Tibial nerve (tissue), 4 donors: ENCODE results near the gene SLC5A8. TPM values are rescaled to one million over a fixed set of nuclear protein-coding genes. Genes with fewer than 3 reads are reported as not detected.

Source experiments
- DNase-seq, 2 donors: peaks; one replicate each; pipeline ENCODE4 v3.0.0-alpha.2; 2019; ENCODE audit warnings: low spot score in 2 of 2
- H3K27ac ChIP-seq, 4 donors: fragments of 200-600 bp; sonication (generic) in 3 of 4; one replicate each; pipeline ENCODE4 v1.5.1; 2017 to 2019; ENCODE audit warnings: mild to moderate bottlenecking in 1 of 4
- H3K27me3 ChIP-seq, 2 donors: fragments of 200-600 bp; sonication (generic) in 1 of 2; one replicate each; pipeline versions ENCODE4 v1.5.1 to v1.6.0; 2017 to 2019
- H3K36me3 ChIP-seq, 3 donors: fragments of 200-600 bp; sonication (generic); one replicate each; pipeline ENCODE4 v1.5.1; 2018 to 2019
- H3K4me1 ChIP-seq, 4 donors: fragments of 200-600 bp; sonication (generic) in 3 of 4; one replicate each; pipeline ENCODE4 v1.5.1; 2017 to 2019
- H3K4me3 ChIP-seq, 4 donors: fragments of 200-600 bp; sonication (generic) in 3 of 4; one replicate each; pipeline ENCODE4 v1.5.1; 2017 to 2019; ENCODE audit warnings: mild to moderate bottlenecking in 1 of 4, moderate library complexity in 1 of 4
- H3K9me3 ChIP-seq, 4 donors: fragments of 200-600 bp; sonication (generic) in 3 of 4; one replicate each; pipeline ENCODE4 v1.5.1; 2017 to 2019
- CTCF ChIP-seq, 5 experiments: fragments of 200-600 bp in 3 of 5; fragments of 450-650 bp in 2 of 5; sonication (generic) in 3 of 5; IDR thresholded peaks; one replicate each; pipeline ENCODE4 v1.5.1; 2016 to 2019; ENCODE audit warnings: antibody characterized with exemption in 5 of 5, mild to moderate bottlenecking in 3 of 5, moderate library complexity in 2 of 5
- EP300 ChIP-seq, 2 donors: sonication (generic); formaldehyde crosslinking; IDR thresholded peaks; one replicate each; pipeline ENCODE4 v1.6.1; 2017; ENCODE audit warnings: antibody characterized with exemption in 2 of 2, mild to moderate bottlenecking in 1 of 2
- POLR2A ChIP-seq, 2 donors: fragments of 450-650 bp; IDR thresholded peaks; one replicate each; pipeline ENCODE4 v1.6.1; 2017; ENCODE audit warnings: antibody characterized with exemption in 2 of 2, mild to moderate bottlenecking in 2 of 2, moderate library complexity in 2 of 2
- WGBS, 2 donors: methylation state at CpG; one replicate each; pipeline ENCODE4 v1.1.5; 2018; 5-methylcytosine and 5-hydroxymethylcytosine counted together
- small RNA-seq: library from RNA; depleted of rRNA; stranded (forward); fragments of <200 nt; gene quantifications from one replicate; pipeline ENCODE3, GENCODE V24; 2016
- total RNA-seq, 4 donors: library from RNA; depleted of rRNA; stranded (reverse); fragments of >200 nt; gene quantifications; one replicate each; pipeline ENCODE4 v1.1.0, GENCODE V29; 2016

SLC5A8 gene
- total RNA-seq, 4 donors from 2014 or later: not detected

GRCh38 chr12:101110866-101111265, 99.2 kb downstream of the SLC5A8 start:
- Histone ChIP-seq H3K27ac (no peak overlapping the region), H3K27me3 (no peaks in the 10 kb centered on the region), H3K4me3 (no peak overlapping the region), H3K36me3 (no peaks in the 10 kb centered on the region), H3K9me3 (no peaks in the 10 kb centered on the region), H3K4me1 (no peaks in the 10 kb centered on the region)
- no peak for DNase-seq
- WGBS, 2 donors: 35 to 39% methylated on average over 3 of the region's 3 CpGs
- TF ChIP-seq POLR2A (IDR thresholded peaks at IDR 0.05): no peak
- no peak for TF ChIP-seq EP300 (IDR thresholded peaks at IDR 0.05)
- no peak for TF ChIP-seq CTCF (IDR thresholded peaks at IDR 0.05)

- Histone ChIP-seq H3K36me3 (no peaks in the 10 kb centered on the region), H3K27ac (no peak overlapping the region), H3K4me1 (no peaks in the 10 kb centered on the region), H3K9me3 (no peaks in the 10 kb centered on the region), H3K27me3 (no peaks in the 10 kb centered on the region), H3K4me3 (no peak overlapping the region)
- 92 to 93% methylated on average over 5 of the region's 5 CpGs for WGBS, 2 donors
- no peak for TF ChIP-seq CTCF (IDR thresholded peaks at IDR 0.05)
- TF ChIP-seq EP300 (IDR thresholded peaks at IDR 0.05): no peak
- no peak for TF ChIP-seq POLR2A (IDR thresholded peaks at IDR 0.05)
- no peak for DNase-seq
Measured at GRCh38 chr12:101108130-101108529, 101.9 kb downstream of the SLC5A8 start.

- Histone ChIP-seq H3K4me3 (no peak overlapping the region), H3K9me3 (no peaks in the 10 kb centered on the region), H3K27ac (no peak overlapping the region), H3K4me1 (no peaks in the 10 kb centered on the region), H3K27me3 (no peaks in the 10 kb centered on the region), H3K36me3 (no peaks in the 10 kb centered on the region)
- TF ChIP-seq CTCF (IDR thresholded peaks at IDR 0.05): no peak
- no peak for TF ChIP-seq POLR2A (IDR thresholded peaks at IDR 0.05)
- TF ChIP-seq EP300 (IDR thresholded peaks at IDR 0.05): no peak
- DNase-seq: no peak
- 80 to 81% methylated on average over 4 of the region's 4 CpGs for WGBS, 2 donors
Measured at GRCh38 chr12:101107032-101107763, 102.8 kb downstream of the SLC5A8 start.

Small RNA genes lying within 50 kb of the gene (small RNA-seq; reads per million reads assigned to genes)
- not detected for gene RNU6-768P

Other genes with a start within 250 kb of the SLC5A8 start
- 10 to 100 TPM; 10.4 to 15.9 (median 13.1) TPM for gene UTP20, start 69.9 kb upstream of the SLC5A8 start, total RNA-seq
- 10 to 100 TPM; 41.1 to 55.0 (median 50.3) TPM for gene ARL1, start 197.5 kb upstream of the SLC5A8 start, total RNA-seq